NCI-H82 treated with DMSO at 0.1 percent for 48 hours (cell line): ENCODE measurements around the gene PGP.

Experiments used
- DNase-seq: peaks from one replicate; lab custom pipeline; 2025; ENCODE audit not compliant: unreplicated experiment; lab: John Stamatoyannopoulos, UW

The PGP gene

DNA sequence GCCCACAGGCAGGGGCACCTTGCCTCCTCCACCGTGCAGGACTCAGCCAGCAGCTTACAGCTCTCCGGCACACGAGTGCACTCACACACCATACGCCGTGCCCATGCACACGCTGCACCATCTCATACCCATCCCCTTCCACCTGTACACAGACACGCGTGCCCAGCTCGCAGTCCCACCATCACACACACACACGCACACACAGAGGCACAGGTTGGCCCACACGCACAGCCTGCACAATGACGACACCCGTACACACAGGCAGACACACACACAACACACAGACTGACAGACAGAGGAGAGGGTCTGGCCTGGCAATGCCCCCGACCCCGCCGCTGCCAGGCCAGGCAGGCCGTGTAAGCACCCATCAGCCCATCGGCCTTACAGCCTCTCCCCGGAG is 30.3 kb downstream of the PGP start:
- DNase-seq: no peak

DNA sequence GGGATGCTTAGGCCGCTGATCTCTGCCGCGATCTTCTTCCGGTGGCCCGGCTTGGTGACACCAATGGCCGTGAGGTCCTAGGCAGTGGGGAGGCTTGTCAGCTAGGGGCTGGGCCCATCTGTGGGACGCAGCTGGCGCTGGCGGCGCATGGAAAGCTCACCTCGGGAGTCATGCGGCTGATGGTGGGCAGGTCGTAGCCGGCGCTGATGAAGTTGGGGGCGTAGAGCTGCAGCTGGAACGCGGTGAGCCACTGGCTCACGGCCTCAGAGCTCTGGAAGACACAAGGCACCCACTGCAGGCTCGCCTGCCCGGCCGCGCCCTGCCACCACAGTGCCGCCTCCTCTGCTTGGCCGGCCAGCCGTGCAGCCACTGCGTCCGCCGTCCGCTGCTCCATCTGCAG is 31.0 kb downstream of the PGP start:
- no peak for DNase-seq

DNA sequence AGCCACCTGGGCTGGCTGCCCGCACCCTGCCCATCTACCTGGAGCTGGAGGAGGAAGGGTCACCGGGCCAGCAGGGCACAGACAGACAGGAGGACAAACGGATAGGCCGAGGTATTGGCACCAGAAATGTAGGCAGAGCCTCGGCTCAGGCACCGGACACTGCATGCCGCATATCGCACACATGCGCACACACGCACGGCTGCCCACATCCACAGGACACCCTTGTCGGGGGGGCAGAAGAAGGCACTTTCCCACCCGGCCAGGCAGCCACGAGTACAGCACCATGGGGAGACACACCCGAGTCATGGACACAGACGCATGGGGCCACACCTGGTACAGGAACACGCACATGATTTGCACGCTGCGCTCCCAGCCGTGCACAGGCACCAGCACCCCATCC is 32.7 kb downstream of the PGP start:
- DNase-seq: no peak

DNA sequence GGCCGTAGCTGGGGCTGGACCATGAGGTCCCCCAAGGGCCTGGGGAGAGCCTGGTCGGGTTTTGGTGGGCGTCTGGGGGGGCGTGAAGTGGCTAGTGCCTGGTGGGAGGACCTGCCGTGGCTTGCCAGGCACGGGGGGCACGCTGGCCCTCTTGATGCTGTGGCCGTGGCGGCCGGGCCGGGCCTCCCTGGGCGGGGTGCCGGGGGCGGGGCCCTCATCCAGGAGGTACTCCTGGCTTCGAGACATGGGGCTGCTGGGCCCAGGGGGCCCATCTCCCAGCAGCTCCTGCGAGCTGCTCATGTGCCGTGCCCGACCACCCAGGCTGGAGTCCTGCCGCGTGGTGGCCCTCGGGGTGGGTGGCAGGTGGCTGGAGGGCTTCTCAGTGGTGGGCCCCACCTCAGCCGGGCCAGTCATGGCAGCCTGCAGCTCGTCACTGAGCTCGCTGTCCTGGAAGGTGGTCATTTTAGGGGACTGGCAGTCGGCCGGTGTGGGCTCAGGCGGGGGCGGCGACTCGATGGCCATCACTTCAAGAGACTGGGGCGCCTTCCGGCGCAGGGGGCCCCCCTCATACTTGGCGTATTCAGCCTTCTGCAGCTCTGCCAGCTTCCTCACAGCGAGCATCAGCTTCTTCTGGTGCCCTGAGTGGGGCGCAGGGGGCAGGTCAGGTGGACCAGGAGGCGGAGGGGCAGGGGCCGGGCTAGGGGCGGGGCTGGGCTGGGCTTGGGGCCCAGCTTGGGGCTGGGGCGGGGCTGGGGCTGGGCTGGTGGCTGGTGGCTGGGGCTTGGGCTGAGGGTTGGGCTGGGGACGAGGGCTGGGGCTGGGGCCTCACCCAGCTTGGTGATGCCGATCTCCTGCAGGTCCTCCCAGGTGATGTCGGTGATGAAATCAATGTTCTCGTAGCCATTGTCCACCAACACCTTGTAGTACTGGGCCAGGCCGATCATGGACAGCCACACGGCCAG is 33.4 kb downstream of the PGP start:
- no peak for DNase-seq

DNA sequence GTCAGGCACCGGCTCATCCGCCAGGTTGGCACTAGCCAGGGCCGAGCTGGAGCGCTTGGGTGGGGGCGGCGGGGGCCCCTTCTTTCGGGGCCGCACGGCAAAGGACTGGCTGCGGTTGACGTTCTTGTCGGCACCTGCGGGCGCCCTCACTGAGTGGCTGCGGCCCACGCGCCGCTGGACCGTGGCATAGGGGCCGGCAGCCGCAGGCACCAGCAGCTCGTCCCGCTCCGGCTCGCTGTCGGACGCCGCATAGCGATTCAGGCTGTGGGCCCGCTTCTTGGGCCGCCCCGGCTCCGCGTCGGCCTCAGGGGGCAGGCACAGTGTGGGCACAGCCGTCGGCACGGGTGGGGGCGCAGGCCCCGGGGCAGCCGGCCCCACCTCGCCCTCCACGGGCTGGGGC is 34.2 kb downstream of the PGP start:
- DNase-seq: no peak

DNA sequence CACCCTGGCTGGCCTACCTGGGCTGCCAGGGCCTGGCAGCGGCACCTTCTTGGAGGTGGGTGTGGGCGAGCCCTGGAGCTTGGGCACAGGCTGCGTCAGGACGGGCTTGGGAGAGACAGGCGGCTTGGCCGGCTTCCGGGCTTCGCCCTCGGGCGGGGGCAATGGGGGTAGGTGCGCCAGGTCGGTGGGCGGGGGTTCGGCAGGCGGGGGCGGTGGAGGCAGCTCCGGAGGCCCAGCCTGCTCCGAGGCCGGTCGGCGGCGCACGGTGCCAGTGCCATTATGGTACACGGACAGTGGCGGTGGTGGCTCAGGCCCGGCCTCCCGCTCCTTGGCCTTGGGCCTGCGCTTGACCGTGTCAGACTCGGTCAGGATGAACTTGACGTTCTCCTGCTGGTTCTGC is 35.1 kb downstream of the PGP start:
- no peak for DNase-seq

DNA sequence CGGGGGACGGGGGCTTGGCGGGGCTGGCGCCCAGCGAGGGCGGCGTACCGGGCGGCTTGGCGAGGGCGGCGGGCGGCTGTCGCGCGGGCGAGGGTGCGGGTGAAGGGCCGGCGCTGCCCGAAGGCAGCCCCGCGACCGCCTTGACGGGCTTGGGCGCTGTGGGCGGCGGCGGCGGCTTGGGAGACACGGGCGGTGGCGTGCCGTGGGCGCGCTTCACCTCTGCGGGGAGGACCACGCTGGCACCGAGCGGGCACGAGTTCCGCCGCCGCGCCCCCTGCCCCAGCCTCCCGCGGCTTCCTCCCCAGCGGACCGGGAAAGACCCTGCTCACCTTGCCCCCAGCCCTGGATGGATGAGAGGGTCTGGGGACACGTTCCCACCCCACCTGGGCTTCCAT is 35.5 kb downstream of the PGP start:
- DNase-seq: no peak

DNA sequence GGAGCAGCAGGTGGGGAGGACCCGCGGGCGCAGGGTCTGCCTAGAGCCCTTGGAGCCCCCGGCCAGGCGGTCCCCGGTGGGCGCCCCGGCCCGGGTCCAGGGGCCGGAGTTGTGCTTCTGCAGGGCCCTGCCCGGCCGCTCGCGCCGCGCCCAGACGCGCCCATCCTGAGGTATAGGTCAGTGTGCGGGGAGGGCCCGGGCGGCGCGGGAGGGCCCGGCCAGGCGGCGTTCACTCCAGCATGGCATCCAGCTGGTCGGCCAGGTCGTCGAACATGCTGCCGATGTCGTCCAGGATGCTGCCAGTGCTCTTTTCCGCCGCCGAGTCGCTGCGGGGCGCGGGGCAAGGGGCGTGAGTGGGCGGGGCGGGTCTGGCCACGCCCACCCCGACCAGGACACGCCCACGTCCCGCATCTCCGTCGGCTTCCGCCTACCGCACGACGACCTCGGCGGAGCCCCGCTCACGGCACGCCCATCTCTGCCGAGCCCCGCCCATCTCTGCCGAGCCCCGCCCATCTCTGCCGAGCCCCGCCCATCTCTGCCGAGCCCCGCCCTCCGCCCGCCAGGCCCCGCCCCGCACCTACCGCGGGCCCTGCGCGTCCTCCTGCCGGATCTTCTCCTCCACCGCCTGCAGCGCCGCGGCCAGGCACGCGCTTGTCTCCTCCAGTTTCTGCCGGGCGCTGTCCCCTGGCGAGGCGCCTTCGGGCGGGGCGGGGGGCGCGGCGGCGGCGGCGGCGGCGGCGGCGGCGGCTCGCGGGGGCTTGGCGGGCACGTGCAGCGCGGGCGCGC is 36.1 kb downstream of the PGP start:
- no peak for DNase-seq

DNA sequence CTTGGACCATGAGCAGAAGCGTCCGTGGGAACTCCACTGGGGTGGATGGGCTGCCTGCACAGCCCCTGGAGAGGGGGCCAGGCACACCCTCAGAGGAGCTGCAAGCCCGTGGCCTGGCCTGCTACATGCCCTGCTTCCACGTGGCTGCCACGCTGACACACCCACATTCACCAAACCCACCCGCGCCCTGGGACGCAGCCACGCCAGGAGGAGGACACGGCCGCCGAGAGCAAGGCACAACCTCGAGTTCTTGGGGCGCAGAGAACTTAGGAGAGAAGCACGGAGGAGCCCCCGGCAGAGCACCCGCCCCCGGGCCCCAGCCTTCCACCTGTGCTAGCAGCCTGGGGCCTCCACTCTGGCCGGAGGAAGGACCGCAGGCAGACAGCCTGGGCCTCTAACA is 37.1 kb downstream of the PGP start:
- DNase-seq: no peak

DNA sequence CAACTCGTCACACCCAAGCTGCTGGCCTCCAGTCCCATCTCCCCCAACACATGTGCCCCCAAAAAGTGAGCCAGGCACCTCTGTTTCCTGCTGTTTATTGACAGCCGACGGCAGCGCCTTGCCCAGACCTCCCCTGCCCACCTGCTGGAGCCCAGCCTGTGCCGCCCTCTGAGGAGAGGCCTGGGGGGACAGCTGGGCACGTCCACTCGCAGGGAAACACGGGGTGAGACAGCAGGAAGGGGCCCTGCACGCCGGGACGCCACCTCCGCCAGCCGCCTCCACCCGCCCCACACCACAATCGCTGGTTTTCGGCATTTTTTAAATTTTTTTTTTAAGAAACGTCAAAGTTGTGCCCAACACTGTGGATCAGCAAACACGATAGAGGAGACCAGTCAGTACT is 37.5 kb downstream of the PGP start:
- DNase-seq: no peak

DNA sequence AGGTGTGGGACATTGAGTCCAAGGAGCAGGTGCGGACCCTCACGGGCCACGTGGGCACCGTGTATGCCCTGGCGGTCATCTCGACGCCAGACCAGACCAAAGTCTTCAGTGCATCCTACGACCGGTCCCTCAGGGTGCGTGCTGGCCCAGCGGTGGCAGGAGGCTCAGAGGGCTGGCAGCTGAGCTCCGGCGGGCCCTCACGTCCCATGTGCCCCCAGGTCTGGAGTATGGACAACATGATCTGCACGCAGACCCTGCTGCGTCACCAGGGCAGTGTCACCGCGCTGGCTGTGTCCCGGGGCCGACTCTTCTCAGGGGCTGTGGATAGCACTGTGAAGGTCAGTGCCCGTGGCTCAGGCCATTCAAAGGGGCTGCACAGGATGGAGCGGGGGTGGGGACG is 38.6 kb downstream of the PGP start:
- DNase-seq: no peak

DNA sequence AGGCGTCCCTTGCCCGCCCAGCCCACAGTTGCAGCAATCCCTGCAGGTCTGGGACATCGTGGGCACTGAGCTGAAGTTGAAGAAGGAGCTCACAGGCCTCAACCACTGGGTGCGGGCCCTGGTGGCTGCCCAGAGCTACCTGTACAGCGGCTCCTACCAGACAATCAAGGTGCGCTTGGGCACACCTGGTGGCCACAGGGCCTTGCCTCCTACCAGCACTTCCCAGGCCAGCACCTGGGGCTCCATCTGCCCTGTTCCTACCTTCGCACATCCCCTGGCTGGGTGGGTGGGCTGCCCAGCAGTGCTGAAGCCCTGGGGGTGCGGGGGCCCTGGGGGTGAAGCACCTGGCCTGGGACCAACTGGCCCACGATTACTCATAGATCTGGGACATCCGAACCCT is 39.2 kb downstream of the PGP start:
- DNase-seq: no peak

DNA sequence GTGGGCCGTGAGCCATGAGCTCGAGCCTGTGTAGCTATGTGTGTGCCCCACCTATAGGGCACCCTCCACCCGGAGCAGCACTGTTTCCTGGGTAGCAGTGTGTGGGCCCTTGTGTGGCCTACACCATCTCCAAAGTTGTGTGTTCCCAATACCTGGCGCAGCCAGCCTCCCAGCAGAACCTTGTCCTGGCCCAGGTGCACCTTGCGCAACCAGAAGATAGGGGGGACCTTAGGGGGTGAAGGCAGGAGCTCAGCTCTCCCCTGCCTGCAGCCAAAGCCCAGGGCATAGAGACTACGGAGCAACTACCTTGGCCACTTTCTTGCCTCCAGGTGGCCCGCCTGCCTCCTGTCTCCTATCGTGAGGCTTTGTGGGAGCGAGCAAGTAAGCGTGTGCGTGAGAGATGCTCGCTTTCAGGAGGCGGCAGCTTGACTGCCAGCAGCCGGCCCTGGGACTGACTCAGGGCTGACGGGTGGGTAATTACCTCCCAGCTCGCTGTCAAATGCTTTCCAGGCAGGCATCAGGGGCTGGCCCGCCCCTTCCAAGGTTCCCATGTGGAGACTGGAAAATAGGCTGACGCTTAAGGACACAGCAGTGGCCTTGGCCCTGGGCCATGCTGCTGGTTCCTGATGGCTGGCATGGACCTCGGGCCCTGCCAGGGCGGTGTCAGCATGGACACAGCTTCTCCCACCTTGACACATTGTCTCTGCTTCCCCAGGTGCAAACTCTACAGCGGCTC is 40.1 kb downstream of the PGP start:
- DNase-seq: no peak

DNA sequence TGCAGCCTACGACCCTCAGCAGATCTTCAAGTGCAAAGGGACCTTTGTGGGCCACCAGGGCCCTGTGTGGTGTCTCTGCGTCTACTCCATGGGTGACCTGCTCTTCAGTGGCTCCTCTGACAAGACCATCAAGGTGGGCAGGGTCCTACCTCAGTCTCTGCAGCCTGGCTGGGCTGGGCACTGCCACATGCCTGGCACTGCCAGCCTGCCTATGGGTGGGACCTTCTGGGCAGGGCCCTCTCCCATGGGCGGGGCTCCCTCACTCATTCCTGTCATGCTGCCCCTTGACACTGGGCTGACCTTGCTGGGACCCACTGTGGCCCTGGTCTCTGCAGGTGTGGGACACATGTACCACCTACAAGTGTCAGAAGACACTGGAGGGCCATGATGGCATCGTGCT is 40.7 kb downstream of the PGP start:
- DNase-seq: no peak

DNA sequence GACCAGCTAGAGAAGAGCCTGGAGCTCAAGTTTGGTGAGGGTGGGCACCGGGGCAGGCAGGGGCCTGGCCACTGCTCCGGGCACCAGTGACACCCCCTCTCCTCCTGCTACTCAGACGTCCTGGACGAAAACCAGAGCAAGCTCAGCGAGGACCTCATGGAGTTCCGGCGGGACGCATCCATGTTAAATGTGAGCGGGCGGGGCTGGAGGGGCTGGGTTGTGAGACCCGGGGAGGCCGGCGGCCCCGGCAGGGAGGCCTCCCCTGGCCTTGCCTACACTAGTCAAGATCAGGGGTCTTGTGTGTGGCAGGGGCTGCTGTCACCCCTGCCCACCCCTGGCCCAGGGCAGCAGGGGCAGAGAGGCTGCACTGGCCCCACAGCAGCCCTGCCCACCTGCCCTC is 41.3 kb downstream of the PGP start:
- DNase-seq: no peak

DNA sequence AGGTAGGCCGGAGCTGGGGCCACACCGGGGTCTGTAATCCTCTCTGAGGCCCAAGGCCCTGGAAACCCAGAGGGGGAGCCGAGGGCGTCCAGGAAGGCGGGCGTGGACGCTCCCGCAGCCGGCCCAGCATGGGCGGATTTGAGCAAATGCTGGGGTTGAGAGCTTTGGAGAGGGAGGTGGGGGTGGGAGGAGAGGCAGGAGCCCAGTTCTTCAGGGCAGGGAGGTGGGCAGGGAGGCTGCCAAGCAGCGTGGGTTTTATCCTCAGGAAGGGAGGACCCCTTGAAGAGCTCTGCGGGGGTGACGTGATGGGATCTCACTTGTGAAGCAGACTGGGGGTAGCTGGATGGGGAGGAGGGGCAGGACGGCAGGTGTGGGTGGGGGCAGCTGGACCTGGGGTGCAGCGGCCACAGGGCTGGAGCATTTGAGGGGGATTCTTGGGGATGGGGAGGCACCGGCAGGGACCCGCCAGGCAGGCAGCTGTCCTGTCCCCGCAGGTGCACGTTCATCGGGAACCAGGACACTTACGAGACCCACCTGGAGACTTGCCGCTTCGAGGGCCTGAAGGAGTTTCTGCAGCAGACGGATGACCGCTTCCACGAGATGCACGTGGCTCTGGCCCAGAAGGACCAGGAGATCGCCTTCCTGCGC is 41.8 kb downstream of the PGP start:
- DNase-seq: no peak

DNA sequence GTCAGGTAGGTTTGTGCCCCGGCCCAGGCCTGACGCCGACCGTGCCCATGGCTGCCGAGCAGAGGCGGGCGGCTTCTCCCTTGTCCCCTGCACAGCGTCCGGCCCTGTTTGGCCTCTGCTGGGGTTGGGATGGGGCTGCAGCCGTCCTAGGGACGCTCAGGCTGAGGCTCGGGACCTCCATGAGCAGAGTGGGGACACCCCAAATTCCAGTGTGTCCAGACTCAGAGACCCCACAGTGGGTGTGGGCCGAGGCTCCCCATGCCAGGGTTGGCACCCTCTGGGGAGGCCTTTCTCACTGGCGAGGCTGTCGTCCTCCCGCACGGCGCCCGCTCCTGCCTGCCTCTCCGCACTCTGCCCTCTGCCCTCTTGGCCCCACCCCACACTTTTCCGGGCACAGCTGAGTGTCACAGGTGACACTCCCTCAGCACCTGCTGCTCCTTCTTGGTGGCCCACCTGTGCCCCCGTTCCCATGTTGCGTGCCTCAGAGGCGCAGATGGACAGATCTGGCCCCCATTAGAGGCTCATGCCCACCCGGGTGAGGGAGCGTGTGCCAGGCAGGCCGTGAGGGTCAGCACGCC is 43.0 kb downstream of the PGP start:
- no peak for DNase-seq

DNA sequence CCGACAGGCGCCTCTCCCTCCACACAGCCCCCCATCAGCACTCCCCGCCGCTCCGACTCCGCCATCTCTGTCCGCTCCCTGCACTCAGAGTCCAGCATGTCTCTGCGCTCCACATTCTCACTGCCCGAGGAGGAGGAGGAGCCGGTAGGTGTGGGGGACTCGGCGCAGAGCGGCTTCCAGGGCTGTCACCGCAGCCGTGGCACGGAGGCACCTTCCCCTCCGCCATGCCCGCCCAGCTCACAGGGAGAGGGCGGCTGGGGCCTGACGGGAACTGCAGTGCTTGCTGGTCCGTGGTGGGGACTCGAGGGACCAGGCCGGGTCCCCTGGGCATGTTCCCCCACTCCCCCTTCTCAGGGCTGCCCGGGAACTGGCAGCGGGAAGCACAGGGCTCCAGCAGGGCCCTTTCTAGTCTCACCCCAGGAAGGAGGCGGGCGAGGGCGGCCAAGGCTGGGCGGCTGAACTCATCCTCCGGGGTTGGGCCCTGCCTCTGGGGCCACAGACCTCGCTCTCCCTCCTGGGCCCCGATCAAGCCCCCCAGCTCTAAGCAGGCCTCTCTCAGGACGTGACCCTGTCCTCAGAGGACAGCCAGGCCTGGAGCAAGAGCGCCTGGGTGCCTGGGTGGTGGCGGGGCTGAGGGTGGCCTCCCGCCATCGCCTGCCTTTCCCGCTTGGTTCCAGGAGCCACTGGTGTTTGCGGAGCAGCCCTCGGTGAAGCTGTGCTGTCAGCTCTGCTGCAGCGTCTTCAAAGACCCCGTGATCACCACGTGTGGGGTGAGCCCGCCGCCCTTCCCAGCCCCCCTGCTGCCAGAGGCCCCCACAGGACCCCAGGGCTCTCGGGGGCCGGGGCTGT is 43.8 kb downstream of the PGP start:
- no peak for DNase-seq

DNA sequence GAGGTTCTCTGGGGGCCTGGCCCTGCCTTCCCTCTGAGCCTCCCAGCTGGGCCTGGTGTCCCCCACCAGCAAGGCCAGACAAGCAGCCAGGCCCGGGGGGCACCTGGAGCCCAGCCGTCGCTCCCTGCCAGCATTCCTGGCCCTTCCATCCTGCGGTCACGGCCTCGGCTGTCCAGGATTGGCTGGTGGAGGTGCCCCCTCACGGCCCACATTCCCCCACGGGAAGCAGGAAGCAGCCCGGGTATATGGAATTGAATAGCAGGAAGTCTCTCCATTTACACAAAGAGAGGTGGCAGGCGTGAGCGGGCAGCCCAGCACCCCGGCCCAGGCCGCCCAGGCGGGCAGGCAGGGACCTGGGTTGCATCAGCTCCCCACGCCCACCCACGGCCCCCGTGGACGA is 44.6 kb downstream of the PGP start:
- no peak for DNase-seq

DNA sequence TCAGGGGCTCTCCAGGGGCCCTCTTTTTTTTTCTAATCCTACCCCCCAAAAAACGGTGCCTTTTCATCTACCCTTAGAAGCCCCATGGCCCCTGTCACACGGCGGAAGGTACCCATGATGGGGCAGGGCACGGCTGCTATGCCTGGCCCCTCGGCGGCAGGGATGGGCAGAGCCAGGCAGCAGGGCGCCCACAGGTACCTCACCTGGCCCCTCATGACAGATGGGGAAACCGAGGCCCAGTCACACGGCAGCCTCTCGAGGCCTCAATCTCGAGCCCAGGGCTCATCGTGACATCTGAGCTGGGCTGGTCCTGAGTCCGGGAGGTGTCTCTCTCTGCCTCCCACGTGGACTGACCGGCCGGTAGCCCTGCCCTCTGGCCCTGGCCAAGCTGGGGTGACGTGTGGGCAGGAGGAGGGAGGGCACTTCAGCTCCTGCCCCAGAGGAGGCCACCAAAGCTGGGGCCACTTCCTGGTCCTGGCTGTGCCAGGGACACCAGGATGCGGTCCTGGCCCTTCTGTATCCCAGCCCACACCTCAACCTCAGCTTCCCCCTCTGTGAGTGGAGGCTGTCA is 47.5 kb downstream of the PGP start:
- DNase-seq: no peak
